ENCODE data around the gene PCDH15.

- peak; percentile 61 for TF ChIP-seq CTCF (IDR thresholded peaks at IDR 0.05)
- no peak for TF ChIP-seq CHD2 (IDR thresholded peaks at IDR 0.05; ENCODE audit: low read length, partially characterized antibody)
- no peak for TF ChIP-seq POLR2AphosphoS5 (IDR thresholded peaks at IDR 0.05; ENCODE audit: low read depth, low read length)
- no peak for TF ChIP-seq EP300 (IDR thresholded peaks at IDR 0.05; ENCODE audit: borderline replicate concordance in 1 of 2, low read depth in 1 of 2, low read length in 1 of 2)
These were observed 398.5 kb downstream of the PCDH15 start for GRCh38 chr10:54402576-54402975.
